Measurements from ENCODE around the gene CELF2.

- no peak for TF ChIP-seq POLR2AphosphoS5 (IDR thresholded peaks at IDR 0.05)
- TF ChIP-seq CTCF (IDR thresholded peaks at IDR 0.05 in 8 of 11, conservative IDR thresholded peaks at IDR 0.05 in 3 of 11), result no peak
Observed at GRCh38 chr10:11140963-11141362, 123.3 kb downstream of the CELF2 start.

All from spleen (tissue), 7 donors.